Measurements from ENCODE around the gene FRMD4A. TPM values are rescaled to one million over a fixed set of nuclear protein-coding genes. Genes with fewer than 3 reads are reported as not detected.

Gene FRMD4A
- total and polyA plus RNA-seq, 10 of the 15 experiments (the other 5 are each of a cell fraction or from before 2014, with no cell fraction given): 17.8 to 75.2 (median 39.1) TPM

- Histone ChIP-seq H3K9ac (ENCODE audit: control insufficient read depth, insufficient read depth, low read length) (peak overlapping the region; percentile 91), H2AFZ (ENCODE audit: control insufficient read depth, low read depth, low read length) (no peak overlapping the region), H3K9me3 (replicated peaks; ENCODE audit: control insufficient read depth, insufficient read depth, low read length) (no peaks in the 10 kb centered on the region), H3K27me3 (replicated peaks in 1 of 2; ENCODE audit: control insufficient read depth in 2 of 2, insufficient read depth in 2 of 2, low read length in 1 of 2) (no peaks in the 10 kb centered on the region), H3K79me2 (ENCODE audit: control insufficient read depth, insufficient read depth, low read length) (peaks cover 94% of the 10 kb centered on the region), H4K20me1 (ENCODE audit: control insufficient read depth, insufficient read depth) (no peaks in the 10 kb centered on the region), H3K4me1 (ENCODE audit: control insufficient read depth, insufficient read depth, low read length) (peaks cover 18% of the 10 kb centered on the region), H3K27ac (ENCODE audit: control insufficient read depth, insufficient read depth) (peak overlapping the region; percentile 92), H3K36me3 (ENCODE audit: control insufficient read depth in 2 of 2, insufficient read depth in 2 of 2, low read length in 1 of 2) (peaks cover 10 to 12% of the 10 kb centered on the region in 2 experiments), H3K4me2 (ENCODE audit: control insufficient read depth, insufficient read depth) (peak overlapping the region; percentile 90; the same call in 1 of the 2 replicates), H3K4me3 (peak overlapping the region; percentile 86)
- intact Hi-C loops (cut with micrococcal nuclease; ENCODE audit: unreplicated experiment): loop anchor here (5.0 kb wide), 2 partner anchors 37 to 72 kb away; no protein-coding TSS in a partner anchor
- ChIA-PET SMC1A (ENCODE audit: uncharacterized antibody, unreplicated experiment) (interaction anchor here (0.6 to 6.5 kb wide), 15 partner anchors 9 to 71 kb away, joined by 3 to 81 read pairs (median 11); no protein-coding TSS in a partner anchor), RAD21 (ENCODE audit: unreplicated experiment) (interaction anchor here (0.5 to 7.5 kb wide), 14 partner anchors 8 to 82 kb away, joined by 3 to 146 read pairs (median 4); no protein-coding TSS in a partner anchor), POLR2A (interaction anchor here (0.5 to 2.3 kb wide), 13 partner anchors 8 to 67 kb away, joined by 3 to 8 read pairs (median 5); no protein-coding TSS in a partner anchor), CTCF (interaction anchor here (0.8 to 1.9 kb wide), 5 partner anchors 8 to 80 kb away, joined by 3 to 4 read pairs (median 3); no protein-coding TSS in a partner anchor)
- no TSS peak for BruUV-seq (replicated peaks)
- FAIRE-seq (no peak), ATAC-seq (no peak), DNase-seq (ENCODE audit: low read depth, low spot score) (no peak)
- WGBS (ENCODE audit: insufficient coverage, insufficient replicate concordance, low lambda C conversion rate, missing lambda C conversion rate): 74% methylated on average over 11 of the region's 11 CpGs
- TF ChIP-seq BHLHE40 (IDR thresholded peaks at IDR 0.05; ENCODE audit: borderline replicate concordance in 1 of 2, low read depth in 2 of 2, low read length in 1 of 2) (peak in 1 of 2 experiments; percentile 46; a peak in 1 of 4 replicates), NFXL1 (IDR thresholded peaks at IDR 0.05; ENCODE audit: borderline replicate concordance) (no peak), RAD51 (IDR thresholded peaks at IDR 0.05) (0 out of 2 replicates have a peak, but pooled peaks have one; percentile 42), SMAD5 (IDR thresholded peaks at IDR 0.05; ENCODE audit: low read depth) (0 out of 2 replicates have a peak, but pooled peaks have one; percentile 33)
- in situ Hi-C loops (cut with MboI): no loop called here
Measured at GRCh38 chr10:13704964-13705363, 625.8 kb downstream of the FRMD4A start.

GRCh38 chr10:13703997-13704536, 626.7 kb downstream of the FRMD4A start:
- POLR2A ChIA-PET: interaction anchor here (0.8 to 2.3 kb wide), 13 partner anchors 9 to 68 kb away, joined by 3 to 8 read pairs (median 5); no protein-coding TSS in a partner anchor
- Histone ChIP-seq H3K4me2 (ENCODE audit: control insufficient read depth, insufficient read depth) (peak overlapping the region; percentile 90), H3K9ac (ENCODE audit: control insufficient read depth, insufficient read depth, low read length) (peak overlapping the region; percentile 91), H3K79me2 (ENCODE audit: control insufficient read depth, insufficient read depth, low read length) (peaks cover 96% of the 10 kb centered on the region), H3K27me3 (replicated peaks in 1 of 2; ENCODE audit: control insufficient read depth in 2 of 2, insufficient read depth in 2 of 2, low read length in 1 of 2) (no peaks in the 10 kb centered on the region), H3K9me3 (replicated peaks; ENCODE audit: control insufficient read depth, insufficient read depth, low read length) (no peaks in the 10 kb centered on the region), H4K20me1 (ENCODE audit: control insufficient read depth, insufficient read depth) (no peaks in the 10 kb centered on the region), H3K27ac (ENCODE audit: control insufficient read depth, insufficient read depth) (peak overlapping the region; percentile 92), H3K36me3 (ENCODE audit: control insufficient read depth in 2 of 2, insufficient read depth in 2 of 2, low read length in 1 of 2) (peaks cover 14 to 16% of the 10 kb centered on the region in 2 experiments), H2AFZ (ENCODE audit: control insufficient read depth, low read depth, low read length) (no peak overlapping the region), H3K4me1 (ENCODE audit: control insufficient read depth, insufficient read depth, low read length) (peaks cover 18% of the 10 kb centered on the region), H3K4me3 (peak overlapping the region; percentile 86)
- in situ Hi-C loops (cut with MboI) (no loop called here), intact Hi-C loops (cut with micrococcal nuclease; ENCODE audit: unreplicated experiment) (no loop called here)
- FAIRE-seq (no peak), ATAC-seq (peak; percentile 12), DNase-seq (ENCODE audit: low read depth, low spot score) (no peak)
- SMC1A ChIA-PET (ENCODE audit: uncharacterized antibody, unreplicated experiment): interaction anchor here (0.7 to 6.5 kb wide), 13 partner anchors 9 to 83 kb away, joined by 3 to 81 read pairs (median 11); no protein-coding TSS in a partner anchor
- CTCF ChIA-PET: interaction anchor here (0.8 to 1.9 kb wide), 6 partner anchors 9 to 81 kb away, joined by 3 to 4 read pairs (median 3); no protein-coding TSS in a partner anchor
- 59% methylated on average over 8 of the region's 8 CpGs for WGBS (ENCODE audit: insufficient coverage, insufficient replicate concordance, low lambda C conversion rate, missing lambda C conversion rate)
- RAD21 ChIA-PET (ENCODE audit: unreplicated experiment): interaction anchor here (0.7 to 7.5 kb wide), 14 partner anchors 9 to 83 kb away, joined by 3 to 146 read pairs (median 4); no protein-coding TSS in a partner anchor
- no TSS peak for BruUV-seq (replicated peaks)
- TF ChIP-seq FOS (IDR thresholded peaks at IDR 0.05; ENCODE audit: borderline replicate concordance, extremely low read depth, insufficient read length): no peak
- peak; percentile 48; the same call in 1 of the 2 replicates for TF ChIP-seq POLR2AphosphoS5 (IDR thresholded peaks at IDR 0.05; ENCODE audit: low read length)
- 0 out of 2 replicates have a peak, but pooled peaks have one; percentile 28 for TF ChIP-seq POLR2A (IDR thresholded peaks at IDR 0.05; ENCODE audit: low read depth, low read length)
- TF ChIP-seq ZNF687 (IDR thresholded peaks at IDR 0.05): 0 out of 2 replicates have a peak, but pooled peaks have one; percentile 33
- peak; percentile 39; the same call in 1 of the 2 replicates for TF ChIP-seq SPI1 (IDR thresholded peaks at IDR 0.05; ENCODE audit: borderline replicate concordance, insufficient read depth, low read depth, low read length)
- 0 out of 2 replicates have a peak, but pooled peaks have one; percentile 24 for TF ChIP-seq EED (IDR thresholded peaks at IDR 0.05; ENCODE audit: low read depth)
- TF ChIP-seq MTA3 (IDR thresholded peaks at IDR 0.05; ENCODE audit: borderline replicate concordance, low read length): peak; percentile 34; the same call in 1 of the 2 replicates
- no peak for TF ChIP-seq MYB (IDR thresholded peaks at IDR 0.05; ENCODE audit: borderline replicate concordance, low read depth, low read length)

Measured in GM12878 (cell line).